HepG2 (cell line): ENCODE data around the gene ATP6V0D1. TPM values are rescaled to one million over a fixed set of nuclear protein-coding genes. Genes with fewer than 3 reads are reported as not detected.

ENCODE experiments used
- CHCHD3 ChIP-seq: sonication (generic); formaldehyde crosslinking; IDR thresholded peaks from 2 replicates; pipeline ENCODE4 v1.8.0; 2022; ENCODE audit warnings: mild to moderate bottlenecking, missing genetic modification reagents, moderate library complexity
- JDP2 ChIP-seq: sonication (generic); formaldehyde crosslinking; IDR thresholded peaks from 2 replicates; pipeline ENCODE4 v1.8.1; 2022; ENCODE audit warnings: missing genetic modification reagents, borderline replicate concordance
- KDM2A ChIP-seq: sonication (generic); formaldehyde crosslinking; IDR thresholded peaks from 2 replicates; pipeline ENCODE4 v1.4.0; 2020; ENCODE audit warnings: low read depth, missing genetic modification reagents, borderline replicate concordance
- MED8 ChIP-seq: sonication (generic); formaldehyde crosslinking; IDR thresholded peaks from 2 replicates; pipeline ENCODE4 v1.8.1; 2023; ENCODE audit warnings: mild to moderate bottlenecking, missing genetic modification reagents; ENCODE audit not compliant: insufficient replicate concordance
- NCOR1 ChIP-seq: fragments of 200-600 bp; sonication (generic); IDR thresholded peaks from 2 replicates; pipeline ENCODE4 v1.7.0; 2017; ENCODE audit warnings: antibody characterized with exemption, low read length, borderline replicate concordance
- NFKB2 ChIP-seq: sonication (generic); formaldehyde crosslinking; IDR thresholded peaks from 2 replicates; pipeline ENCODE4 v1.4.0; 2020; ENCODE audit warnings: missing genetic modification reagents, borderline replicate concordance
- RFX1 ChIP-seq: fragments of 450-650 bp; IDR thresholded peaks from 2 replicates; pipeline ENCODE4 v1.6.1; 2017
- RFX3 ChIP-seq: IDR thresholded peaks from 2 replicates; pipeline ENCODE4 v1.6.1; 2016; ENCODE audit warnings: missing biosample characterization, missing genetic modification reagents
- ZNF251 ChIP-seq: sonication (generic); formaldehyde crosslinking; IDR thresholded peaks from 2 replicates; pipeline ENCODE4 v1.9.0; 2021; ENCODE audit warnings: mild to moderate bottlenecking, missing genetic modification reagents
- ZNF343 ChIP-seq: sonication (generic); formaldehyde crosslinking; IDR thresholded peaks from 2 replicates; pipeline ENCODE4 v1.4.0; 2020; ENCODE audit warnings: mild to moderate bottlenecking, missing genetic modification reagents
- ZNF883 ChIP-seq: sonication (generic); formaldehyde crosslinking; IDR thresholded peaks from 2 replicates; pipeline ENCODE4 v1.5.1; 2020; ENCODE audit warnings: mild to moderate bottlenecking, missing genetic modification reagents; ENCODE audit errors: not compliant biosample characterization
- polyA plus RNA-seq, 8 experiments: library from polyadenylated mRNA; depleted of rRNA in 3 of 8; stranded (reverse) in 7 of 8; unstranded in 1 of 8; fragments of >200 nt; fragmentation: Illumina TruSeq in 4 of 8; extraction: Trizol in 4 of 8; gene quantifications; 2 replicates each; pipeline versions ENCODE4 v1.2.1 to v1.2.3, GENCODE V29; 2011 to 2016; ENCODE audit warnings: low read depth in 4 of 8, missing spikeins in 1 of 8, mixed read lengths in 1 of 8; ENCODE audit not compliant: insufficient read depth in 1 of 8
- total RNA-seq, 5 experiments: library from RNA; depleted of rRNA; stranded (reverse); fragments of >200 nt; fragmentation: Illumina TruSeq; extraction: Trizol; gene quantifications; 2 replicates each; pipeline ENCODE4 v1.2.3, GENCODE V29; 2016; ENCODE audit warnings: low read depth in 1 of 5
- TF ChIP-seq, protein P1 (sequence below): sonication (generic); formaldehyde crosslinking; IDR thresholded peaks from 2 replicates; pipeline ENCODE4 v1.4.0; 2020; ENCODE audit warnings: mild to moderate bottlenecking, low read depth, missing genetic modification reagents
- TF ChIP-seq, protein P2 (sequence below): sonication (generic); formaldehyde crosslinking; IDR thresholded peaks from 2 replicates; pipeline ENCODE4 v1.4.0; 2020; ENCODE audit warnings: missing genetic modification reagents
- TF ChIP-seq, protein P3 (sequence below): sonication (generic); formaldehyde crosslinking; IDR thresholded peaks from 2 replicates; pipeline ENCODE4 v1.4.0; 2020; ENCODE audit warnings: mild to moderate bottlenecking, missing genetic modification reagents
- TF ChIP-seq, protein P4 (sequence below): sonication (generic); formaldehyde crosslinking; IDR thresholded peaks from 2 replicates; pipeline ENCODE4 v1.4.0; 2020; ENCODE audit warnings: missing genetic modification reagents
- TF ChIP-seq, protein P5 (sequence below): sonication (generic); formaldehyde crosslinking; IDR thresholded peaks from 2 replicates; pipeline ENCODE4 v1.4.0; 2020; ENCODE audit warnings: mild to moderate bottlenecking, missing genetic modification reagents

Gene ATP6V0D1
- total and polyA plus RNA-seq, 2 of the 13 experiments (the other 11 are each of a cell fraction or from before 2014, with no cell fraction given): 51.1 to 61.3 TPM

DNA sequence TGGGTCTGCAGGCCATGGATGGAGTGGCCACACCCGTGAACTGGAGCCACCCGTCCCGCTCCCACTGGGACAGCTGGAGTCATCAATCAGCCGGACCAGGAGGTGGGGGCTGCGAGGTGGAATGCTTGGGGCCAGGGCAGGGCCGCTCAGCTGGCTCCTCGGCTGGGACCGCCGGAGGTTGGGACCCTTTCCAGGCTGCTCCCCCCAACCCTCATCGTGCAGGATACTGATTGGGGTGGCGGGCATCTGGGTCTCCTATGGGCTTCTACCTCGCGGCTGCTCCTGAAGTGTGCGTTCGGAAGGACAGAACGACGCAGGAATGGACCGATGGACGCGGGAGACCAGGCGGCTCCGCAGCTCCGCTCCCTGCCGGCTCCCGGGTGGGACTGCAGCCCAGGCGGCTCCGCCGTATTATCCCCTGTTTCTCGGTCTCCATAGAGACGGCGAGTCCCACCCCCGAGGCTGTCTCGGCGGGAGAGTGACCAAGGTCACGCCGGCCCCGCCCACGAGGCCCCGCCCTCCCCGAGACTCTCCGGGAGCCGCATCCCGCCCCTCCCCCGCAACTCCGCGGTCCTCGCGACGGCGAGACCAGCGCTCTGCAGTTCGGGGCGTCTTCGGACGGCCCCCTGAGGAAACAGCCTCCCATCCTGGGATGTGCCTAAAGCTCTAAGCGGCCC is 87.7 kb downstream of the ATP6V0D1 start, which contains the start of gene TPPP3 (continued):
- no peak for TF ChIP-seq JDP2 (CRISPR knock-in tag)
- TF ChIP-seq RFX3 (CRISPR knock-in tag): peak; percentile 67; the same call in 1 of the 2 replicates
- TF ChIP-seq, protein P1, sequence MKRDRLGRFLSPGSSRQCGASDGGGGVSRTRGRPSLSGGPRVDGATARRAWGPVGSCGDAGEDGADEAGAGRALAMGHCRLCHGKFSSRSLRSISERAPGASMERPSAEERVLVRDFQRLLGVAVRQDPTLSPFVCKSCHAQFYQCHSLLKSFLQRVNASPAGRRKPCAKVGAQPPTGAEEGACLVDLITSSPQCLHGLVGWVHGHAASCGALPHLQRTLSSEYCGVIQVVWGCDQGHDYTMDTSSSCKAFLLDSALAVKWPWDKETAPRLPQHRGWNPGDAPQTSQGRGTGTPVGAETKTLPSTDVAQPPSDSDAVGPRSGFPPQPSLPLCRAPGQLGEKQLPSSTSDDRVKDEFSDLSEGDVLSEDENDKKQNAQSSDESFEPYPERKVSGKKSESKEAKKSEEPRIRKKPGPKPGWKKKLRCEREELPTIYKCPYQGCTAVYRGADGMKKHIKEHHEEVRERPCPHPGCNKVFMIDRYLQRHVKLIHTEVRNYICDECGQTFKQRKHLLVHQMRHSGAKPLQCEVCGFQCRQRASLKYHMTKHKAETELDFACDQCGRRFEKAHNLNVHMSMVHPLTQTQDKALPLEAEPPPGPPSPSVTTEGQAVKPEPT (CRISPR knock-in tag): 0 out of 2 replicates have a peak, but pooled peaks have one; percentile 55
- TF ChIP-seq, protein P2, sequence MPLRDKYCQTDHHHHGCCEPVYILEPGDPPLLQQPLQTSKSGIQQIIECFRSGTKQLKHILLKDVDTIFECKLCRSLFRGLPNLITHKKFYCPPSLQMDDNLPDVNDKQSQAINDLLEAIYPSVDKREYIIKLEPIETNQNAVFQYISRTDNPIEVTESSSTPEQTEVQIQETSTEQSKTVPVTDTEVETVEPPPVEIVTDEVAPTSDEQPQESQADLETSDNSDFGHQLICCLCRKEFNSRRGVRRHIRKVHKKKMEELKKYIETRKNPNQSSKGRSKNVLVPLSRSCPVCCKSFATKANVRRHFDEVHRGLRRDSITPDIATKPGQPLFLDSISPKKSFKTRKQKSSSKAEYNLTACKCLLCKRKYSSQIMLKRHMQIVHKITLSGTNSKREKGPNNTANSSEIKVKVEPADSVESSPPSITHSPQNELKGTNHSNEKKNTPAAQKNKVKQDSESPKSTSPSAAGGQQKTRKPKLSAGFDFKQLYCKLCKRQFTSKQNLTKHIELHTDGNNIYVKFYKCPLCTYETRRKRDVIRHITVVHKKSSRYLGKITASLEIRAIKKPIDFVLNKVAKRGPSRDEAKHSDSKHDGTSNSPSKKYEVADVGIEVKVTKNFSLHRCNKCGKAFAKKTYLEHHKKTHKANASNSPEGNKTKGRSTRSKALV (CRISPR knock-in tag): no peak
- TF ChIP-seq, protein P3, sequence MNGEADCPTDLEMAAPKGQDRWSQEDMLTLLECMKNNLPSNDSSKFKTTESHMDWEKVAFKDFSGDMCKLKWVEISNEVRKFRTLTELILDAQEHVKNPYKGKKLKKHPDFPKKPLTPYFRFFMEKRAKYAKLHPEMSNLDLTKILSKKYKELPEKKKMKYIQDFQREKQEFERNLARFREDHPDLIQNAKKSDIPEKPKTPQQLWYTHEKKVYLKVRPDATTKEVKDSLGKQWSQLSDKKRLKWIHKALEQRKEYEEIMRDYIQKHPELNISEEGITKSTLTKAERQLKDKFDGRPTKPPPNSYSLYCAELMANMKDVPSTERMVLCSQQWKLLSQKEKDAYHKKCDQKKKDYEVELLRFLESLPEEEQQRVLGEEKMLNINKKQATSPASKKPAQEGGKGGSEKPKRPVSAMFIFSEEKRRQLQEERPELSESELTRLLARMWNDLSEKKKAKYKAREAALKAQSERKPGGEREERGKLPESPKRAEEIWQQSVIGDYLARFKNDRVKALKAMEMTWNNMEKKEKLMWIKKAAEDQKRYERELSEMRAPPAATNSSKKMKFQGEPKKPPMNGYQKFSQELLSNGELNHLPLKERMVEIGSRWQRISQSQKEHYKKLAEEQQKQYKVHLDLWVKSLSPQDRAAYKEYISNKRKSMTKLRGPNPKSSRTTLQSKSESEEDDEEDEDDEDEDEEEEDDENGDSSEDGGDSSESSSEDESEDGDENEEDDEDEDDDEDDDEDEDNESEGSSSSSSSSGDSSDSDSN (CRISPR knock-in tag): peak; percentile 47; the same call in 1 of the 2 replicates
- TF ChIP-seq ZNF251 (CRISPR knock-in tag): 0 out of 2 replicates have a peak, but pooled peaks have one; percentile 36
- TF ChIP-seq KDM2A (CRISPR knock-in tag): peak; percentile 44; the same call in 1 of the 2 replicates
- no peak for TF ChIP-seq CHCHD3 (CRISPR knock-in tag)
- no peak for TF ChIP-seq NCOR1
- peak; percentile 51 for TF ChIP-seq ZNF883 (CRISPR knock-in tag)
- no peak for TF ChIP-seq MED8 (CRISPR knock-in tag)
- TF ChIP-seq RFX1: peak; percentile 33; the same call in 1 of the 2 replicates
- TF ChIP-seq NFKB2: peak; percentile 14; the same call in 1 of the 2 replicates
- TF ChIP-seq ZNF343 (CRISPR knock-in tag): 0 out of 2 replicates have a peak, but pooled peaks have one; percentile 23
- TF ChIP-seq, protein P4, sequence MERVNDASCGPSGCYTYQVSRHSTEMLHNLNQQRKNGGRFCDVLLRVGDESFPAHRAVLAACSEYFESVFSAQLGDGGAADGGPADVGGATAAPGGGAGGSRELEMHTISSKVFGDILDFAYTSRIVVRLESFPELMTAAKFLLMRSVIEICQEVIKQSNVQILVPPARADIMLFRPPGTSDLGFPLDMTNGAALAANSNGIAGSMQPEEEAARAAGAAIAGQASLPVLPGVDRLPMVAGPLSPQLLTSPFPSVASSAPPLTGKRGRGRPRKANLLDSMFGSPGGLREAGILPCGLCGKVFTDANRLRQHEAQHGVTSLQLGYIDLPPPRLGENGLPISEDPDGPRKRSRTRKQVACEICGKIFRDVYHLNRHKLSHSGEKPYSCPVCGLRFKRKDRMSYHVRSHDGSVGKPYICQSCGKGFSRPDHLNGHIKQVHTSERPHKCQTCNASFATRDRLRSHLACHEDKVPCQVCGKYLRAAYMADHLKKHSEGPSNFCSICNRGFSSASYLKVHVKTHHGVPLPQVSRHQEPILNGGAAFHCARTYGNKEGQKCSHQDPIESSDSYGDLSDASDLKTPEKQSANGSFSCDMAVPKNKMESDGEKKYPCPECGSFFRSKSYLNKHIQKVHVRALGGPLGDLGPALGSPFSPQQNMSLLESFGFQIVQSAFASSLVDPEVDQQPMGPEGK: peak; percentile 29; the same call in 1 of the 2 replicates
- TF ChIP-seq, protein P5, sequence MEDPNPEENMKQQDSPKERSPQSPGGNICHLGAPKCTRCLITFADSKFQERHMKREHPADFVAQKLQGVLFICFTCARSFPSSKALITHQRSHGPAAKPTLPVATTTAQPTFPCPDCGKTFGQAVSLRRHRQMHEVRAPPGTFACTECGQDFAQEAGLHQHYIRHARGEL (CRISPR knock-in tag): no peak
